SU-DHL-6 (cell line): ENCODE results near the gene CSK.

Experiments
- H2AFZ ChIP-seq: fragments of 200-600 bp; sonication (generic); 2 replicates; pipeline ENCODE4 v1.6.1; 2014; ENCODE audit warnings: low read depth, mild to moderate bottlenecking, moderate library complexity, mixed read lengths, antibody characterized with exemption, low read length; ENCODE audit not compliant: severe bottlenecking
- H3F3A ChIP-seq: fragments of 200-600 bp; shearing (Covaris generic); 2 replicates; pipeline ENCODE4 v1.6.0; 2016; ENCODE audit warnings: antibody characterized with exemption, mild to moderate bottlenecking; ENCODE audit not compliant: insufficient read depth
- H3K27ac ChIP-seq: fragments of 200-600 bp; sonication (generic); 2 replicates; pipeline ENCODE4 v1.5.1; 2016; ENCODE audit warnings: low read depth, mild to moderate bottlenecking, low read length, moderate library complexity, mixed read lengths
- H3K27me3 ChIP-seq: fragments of 200-600 bp; sonication (generic), shearing (Covaris generic); 2 replicates; pipeline ENCODE4 v1.6.0; 2014; ENCODE audit warnings: mild to moderate bottlenecking, low read length
- H3K36me3 ChIP-seq: fragments of 200-600 bp; sonication (generic); 2 replicates; pipeline ENCODE4 v1.6.1; 2014; ENCODE audit warnings: mild to moderate bottlenecking, low read length, mixed read lengths
- H3K4me2 ChIP-seq: fragments of 300-600, 200-600 bp; shearing (Covaris generic), sonication (generic); 2 replicates; pipeline ENCODE4 v1.6.0; 2014; ENCODE audit warnings: low read length, low read depth, mild to moderate bottlenecking; ENCODE audit not compliant: poor library complexity, severe bottlenecking
- H3K4me3 ChIP-seq: fragments of 200-600 bp; sonication (generic); 2 replicates; pipeline ENCODE4 v1.5.1; 2014; ENCODE audit warnings: antibody characterized with exemption, low read length, mild to moderate bottlenecking, mixed read lengths; ENCODE audit not compliant: insufficient read depth, poor library complexity, severe bottlenecking
- H3K79me2 ChIP-seq: fragments of 200-600 bp; sonication (generic); 2 replicates; pipeline ENCODE4 v1.6.1; 2014; ENCODE audit warnings: mild to moderate bottlenecking, low read length, moderate library complexity; ENCODE audit not compliant: insufficient read depth
- H3K9ac ChIP-seq: fragments of 200-600 bp; sonication (generic); 2 replicates; pipeline ENCODE4 v1.7.0; 2014; ENCODE audit warnings: mild to moderate bottlenecking, low read length
- H3K9me2 ChIP-seq: fragments of 200-600 bp; sonication (generic); replicated peaks from 2 replicates; pipeline ENCODE4 v1.6.1; 2014; ENCODE audit warnings: low read length; ENCODE audit not compliant: insufficient read depth
- H3K9me3 ChIP-seq: fragments of 200-600 bp; sonication (generic); 2 replicates; pipeline ENCODE4 v1.6.1; 2014; ENCODE audit warnings: low read length, mixed read lengths; ENCODE audit not compliant: insufficient read depth
- H4K20me1 ChIP-seq: fragments of 200-600 bp; sonication (generic); 2 replicates; pipeline ENCODE4 v1.6.1; 2014; ENCODE audit warnings: low read depth, mild to moderate bottlenecking, antibody characterized with exemption, low read length, moderate library complexity, mixed read lengths
- CTCF ChIP-seq: fragments of 200-600 bp; sonication (generic); IDR thresholded peaks from one replicate; pipeline ENCODE4 v1.5.1; 2017; ENCODE audit warnings: antibody characterized with exemption, mild to moderate bottlenecking, low read length, moderate library complexity; ENCODE audit not compliant: insufficient read depth, poor library complexity, severe bottlenecking
- EZH2phosphoT487 ChIP-seq: fragments of 200-600 bp; sonication (generic), shearing (Covaris generic); conservative IDR thresholded peaks from 2 replicates; pipeline ENCODE4 v1.6.1; 2018; ENCODE audit warnings: mild to moderate bottlenecking, antibody characterized with exemption, low read length, moderate library complexity, mixed read lengths

The CSK gene

GRCh38 chr15:74807282-74807681, 25.4 kb downstream of the CSK start:
- no peak overlapping the region for H3K4me2 ChIP-seq
- H2AFZ ChIP-seq: no peak overlapping the region
- peaks cover 17% of the 10 kb centered on the region; the same call in 1 of the 2 replicates for H3F3A ChIP-seq
- no peak overlapping the region for H3K4me3 ChIP-seq
- H3K27ac ChIP-seq: no peak overlapping the region
- no peak overlapping the region for H3K9ac ChIP-seq
- no peaks in the 10 kb centered on the region for H3K27me3 ChIP-seq
- no peaks in the 10 kb centered on the region for H4K20me1 ChIP-seq
- TF ChIP-seq EZH2phosphoT487 (no peak), CTCF (no peak)
- no peaks in the 10 kb centered on the region for H3K79me2 ChIP-seq
- H3K9me2 ChIP-seq: no peaks in the 10 kb centered on the region
- no peaks in the 10 kb centered on the region for H3K9me3 ChIP-seq
- peaks cover 12% of the 10 kb centered on the region for H3K36me3 ChIP-seq

- Histone ChIP-seq H4K20me1 (no peaks in the 10 kb centered on the region), H3F3A (peaks cover 16% of the 10 kb centered on the region; the same call in 1 of the 2 replicates), H3K4me3 (no peak overlapping the region), H3K27ac (no peak overlapping the region), H3K9me3 (no peaks in the 10 kb centered on the region), H3K4me2 (no peak overlapping the region), H3K79me2 (no peaks in the 10 kb centered on the region), H3K27me3 (no peaks in the 10 kb centered on the region), H3K9me2 (no peaks in the 10 kb centered on the region), H2AFZ (no peak overlapping the region), H3K36me3 (peaks cover 11% of the 10 kb centered on the region), H3K9ac (no peak overlapping the region)
- no peak for TF ChIP-seq EZH2phosphoT487
- no peak for TF ChIP-seq CTCF
Observed at GRCh38 chr15:74808078-74808839, 26.4 kb downstream of the CSK start.

GRCh38 chr15:74808840-74809229, 27.0 kb downstream of the CSK start:
- H2AFZ ChIP-seq: no peak overlapping the region
- peaks cover 6% of the 10 kb centered on the region for H3K36me3 ChIP-seq
- no peak overlapping the region for H3K27ac ChIP-seq
- H3K4me3 ChIP-seq: no peak overlapping the region
- no peak overlapping the region for H3K9ac ChIP-seq
- no peaks in the 10 kb centered on the region for H4K20me1 ChIP-seq
- H3F3A ChIP-seq: peaks cover 10% of the 10 kb centered on the region; the same call in 1 of the 2 replicates
- H3K9me3 ChIP-seq: no peaks in the 10 kb centered on the region
- no peaks in the 10 kb centered on the region for H3K27me3 ChIP-seq
- TF ChIP-seq CTCF (no peak), EZH2phosphoT487 (no peak)
- H3K4me2 ChIP-seq: no peak overlapping the region
- no peaks in the 10 kb centered on the region for H3K9me2 ChIP-seq
- H3K79me2 ChIP-seq: no peaks in the 10 kb centered on the region
